ENCODE measurements around the gene PDGFA. TPM values are rescaled to one million over a fixed set of nuclear protein-coding genes. Genes with fewer than 3 reads are reported as not detected.

PDGFA gene
- total and polyA plus RNA-seq, 2 donors from 2014 or later = 14.1 to 53.0 TPM

- FAIRE-seq = no peak
- no peaks in the 10 kb centered on the region for H3K36me3 ChIP-seq (ENCODE audit: control insufficient read depth in 2 of 3, insufficient read depth in 3 of 3, low read length in 3 of 3)
- intact Hi-C loops (cut with DNase I) = no loop called here
- DNase-seq = peak in 1 of 5 donors; percentile 61
- no peak for TF ChIP-seq CTCF (IDR thresholded peaks at IDR 0.05; ENCODE audit: borderline replicate concordance, extremely low read depth, insufficient read depth)
- H3K4me1 ChIP-seq (ENCODE audit: control insufficient read depth in 2 of 3, insufficient read depth in 2 of 3, low read depth in 1 of 3, low read length in 3 of 3) = peaks cover 0 to 10% (median 0%) of the 10 kb centered on the region in 3 donors
- H3K27me3 ChIP-seq (ENCODE audit: control insufficient read depth, insufficient read depth, low read length) = no peaks in the 10 kb centered on the region
- H3K9me3 ChIP-seq (ENCODE audit: control insufficient read depth in 2 of 3, insufficient read depth in 1 of 3, low read length in 3 of 3) = no peaks in the 10 kb centered on the region
- no peak overlapping the region for H3K9ac ChIP-seq (ENCODE audit: low read length in 3 of 3)
- H3K4me3 ChIP-seq (ENCODE audit: low read length in 3 of 3) = no peak overlapping the region
- no peak overlapping the region for H3K27ac ChIP-seq (ENCODE audit: low read depth in 2 of 2, low read length in 2 of 2)
Measured at GRCh38 chr7:513521-514166, 6.0 kb downstream of the PDGFA start.

- intact Hi-C loops (cut with DNase I) = no loop called here
- Histone ChIP-seq H3K4me3 (ENCODE audit: low read length in 3 of 3) (no peak overlapping the region), H3K9me3 (ENCODE audit: control insufficient read depth in 2 of 3, insufficient read depth in 1 of 3, low read length in 3 of 3) (no peaks in the 10 kb centered on the region), H3K27ac (ENCODE audit: low read depth in 2 of 2, low read length in 2 of 2) (peak overlapping the region in 1 of 2 donors; percentile 22), H3K4me1 (ENCODE audit: control insufficient read depth in 2 of 3, insufficient read depth in 2 of 3, low read depth in 1 of 3, low read length in 3 of 3) (peaks cover 0 to 10% (median 0%) of the 10 kb centered on the region in 3 donors), H3K36me3 (ENCODE audit: control insufficient read depth in 2 of 3, insufficient read depth in 3 of 3, low read length in 3 of 3) (no peaks in the 10 kb centered on the region), H3K27me3 (ENCODE audit: control insufficient read depth, insufficient read depth, low read length) (no peaks in the 10 kb centered on the region), H3K9ac (ENCODE audit: low read length in 3 of 3) (no peak overlapping the region)
- no peak for TF ChIP-seq CTCF (IDR thresholded peaks at IDR 0.05; ENCODE audit: borderline replicate concordance, extremely low read depth, insufficient read depth)
- peak in 2 of 5 donors; percentile 42 to 86 for DNase-seq
- FAIRE-seq = no peak
Measured at GRCh38 chr7:512541-513311, 6.9 kb downstream of the PDGFA start.

GRCh38 chr7:512146-512510 is 7.5 kb downstream of the PDGFA start:
- Histone ChIP-seq H3K9ac (ENCODE audit: low read length in 3 of 3) (no peak overlapping the region), H3K36me3 (ENCODE audit: control insufficient read depth in 2 of 3, insufficient read depth in 3 of 3, low read length in 3 of 3) (no peaks in the 10 kb centered on the region), H3K4me3 (ENCODE audit: low read length in 3 of 3) (no peak overlapping the region), H3K4me1 (ENCODE audit: control insufficient read depth in 2 of 3, insufficient read depth in 2 of 3, low read depth in 1 of 3, low read length in 3 of 3) (peaks cover 0 to 10% (median 0%) of the 10 kb centered on the region in 3 donors), H3K9me3 (ENCODE audit: control insufficient read depth in 2 of 3, insufficient read depth in 1 of 3, low read length in 3 of 3) (no peaks in the 10 kb centered on the region), H3K27me3 (ENCODE audit: control insufficient read depth, insufficient read depth, low read length) (no peaks in the 10 kb centered on the region), H3K27ac (ENCODE audit: low read depth in 2 of 2, low read length in 2 of 2) (no peak overlapping the region)
- intact Hi-C loops (cut with DNase I) = no loop called here
- peak in 1 of 5 donors; percentile 75 for DNase-seq
- TF ChIP-seq CTCF (IDR thresholded peaks at IDR 0.05; ENCODE audit: borderline replicate concordance, extremely low read depth, insufficient read depth) = no peak
- no peak for FAIRE-seq
